WTC11 (cell line): Measurements from ENCODE around the gene TTC28. TPM values are rescaled to one million over a fixed set of nuclear protein-coding genes. Genes with fewer than 3 reads are reported as not detected.

ENCODE experiments used
- ATAC-seq: fragments of 200-7000 bp; cut with Tn5 transposase; 2 replicates; pipeline ENCODE4 v1.10.0; 2021; ENCODE audit warnings: mild to moderate bottlenecking, moderate library complexity
- CTCF ChIA-PET: fragments of 300-600 bp; sonication (Branson Sonifier 250); formaldehyde crosslinking; loops from one replicate; lab custom pipeline; 2021; ENCODE audit warnings: antibody characterized with exemption; lab: Charles Lee
- POLR2A ChIA-PET: fragments of 350-600 bp; sonication (Branson Sonifier 250); formaldehyde crosslinking; loops from one replicate; lab custom pipeline; 2021; ENCODE audit warnings: antibody characterized with exemption; lab: Charles Lee
- DNase-seq: peaks from one replicate; pipeline ENCODE4 v3.0.0; 2021; ENCODE audit warnings: low spot score
- H3K27ac Mint-ChIP-seq: 2 replicates; pipeline ENCODE4 v1.8.0; 2021; ENCODE audit warnings: mixed read lengths
- H3K27me3 Mint-ChIP-seq: 2 replicates; pipeline ENCODE4 v1.8.0; 2021; ENCODE audit warnings: low read depth, mild to moderate bottlenecking, moderate library complexity, mixed read lengths
- H3K36me3 Mint-ChIP-seq: 2 replicates; pipeline ENCODE4 v1.8.0; 2021; ENCODE audit warnings: mixed read lengths
- H3K4me1 Mint-ChIP-seq: 2 replicates; pipeline ENCODE4 v1.8.0; 2022; ENCODE audit warnings: mixed read lengths
- H3K4me3 Mint-ChIP-seq: 2 replicates; pipeline ENCODE4 v1.8.0; 2021; ENCODE audit warnings: mild to moderate bottlenecking, moderate library complexity, mixed read lengths
- H3K9me3 Mint-ChIP-seq: 2 replicates; pipeline ENCODE4 v1.8.0; 2021; ENCODE audit warnings: mixed read lengths
- AFF4 ChIP-seq: sonication (generic); formaldehyde crosslinking; IDR thresholded peaks from 2 replicates; pipeline ENCODE4 v1.8.1; 2023; ENCODE audit warnings: mild to moderate bottlenecking, missing genetic modification reagents, borderline replicate concordance
- ARID4B ChIP-seq: sonication (generic); formaldehyde crosslinking; IDR thresholded peaks from 2 replicates; pipeline ENCODE4 v1.8.0; 2023; ENCODE audit warnings: missing genetic modification reagents, mild to moderate bottlenecking, borderline replicate concordance
- ATF3 ChIP-seq: sonication (generic); formaldehyde crosslinking; conservative IDR thresholded peaks from 2 replicates; pipeline ENCODE4 v1.8.1; 2022; ENCODE audit warnings: mild to moderate bottlenecking, missing genetic modification reagents
- ELF4 ChIP-seq: sonication (generic); formaldehyde crosslinking; IDR thresholded peaks from 2 replicates; pipeline ENCODE4 v1.8.1; 2022; ENCODE audit warnings: low read depth, mild to moderate bottlenecking, moderate library complexity, missing genetic modification reagents
- FOXP1 ChIP-seq: sonication (generic); formaldehyde crosslinking; IDR thresholded peaks from 2 replicates; pipeline ENCODE4 v1.8.0; 2022; ENCODE audit warnings: missing genetic modification reagents, mild to moderate bottlenecking, moderate library complexity, borderline replicate concordance
- GABPB1 ChIP-seq: sonication (generic); formaldehyde crosslinking; IDR thresholded peaks from 2 replicates; pipeline ENCODE4 v1.8.1; 2023; ENCODE audit warnings: mild to moderate bottlenecking, missing genetic modification reagents
- HMGXB4 ChIP-seq: sonication (generic); formaldehyde crosslinking; IDR thresholded peaks from 2 replicates; pipeline ENCODE4 v1.8.1; 2023; ENCODE audit warnings: mild to moderate bottlenecking, moderate library complexity, missing genetic modification reagents
- IRF2 ChIP-seq: sonication (generic); formaldehyde crosslinking; IDR thresholded peaks from 2 replicates; pipeline ENCODE4 v1.8.0; 2022; ENCODE audit warnings: low read depth, missing genetic modification reagents, borderline replicate concordance
- KAT7 ChIP-seq: sonication (generic); formaldehyde crosslinking; IDR thresholded peaks from 2 replicates; pipeline ENCODE4 v1.8.1; 2023; ENCODE audit warnings: missing genetic modification reagents, mild to moderate bottlenecking, borderline replicate concordance
- MYBL2 ChIP-seq: sonication (generic); formaldehyde crosslinking; IDR thresholded peaks from 2 replicates; pipeline ENCODE4 v1.8.1; 2023; ENCODE audit warnings: mild to moderate bottlenecking, moderate library complexity, missing genetic modification reagents
- NFE2L1 ChIP-seq: sonication (generic); formaldehyde crosslinking; IDR thresholded peaks from 2 replicates; pipeline ENCODE4 v1.8.1; 2023; ENCODE audit warnings: missing genetic modification reagents
- RELA ChIP-seq: sonication (generic); formaldehyde crosslinking; IDR thresholded peaks from 2 replicates; pipeline ENCODE4 v1.8.1; 2022; ENCODE audit warnings: missing genetic modification reagents, mild to moderate bottlenecking, borderline replicate concordance
- TCF7 ChIP-seq: sonication (generic); formaldehyde crosslinking; IDR thresholded peaks from 2 replicates; pipeline ENCODE4 v1.8.0; 2022; ENCODE audit warnings: mild to moderate bottlenecking, low read depth, missing genetic modification reagents, moderate library complexity
- ZBTB21 ChIP-seq: sonication (generic); formaldehyde crosslinking; IDR thresholded peaks from 2 replicates; pipeline ENCODE4 v1.8.1; 2023; ENCODE audit warnings: mild to moderate bottlenecking, missing genetic modification reagents, borderline replicate concordance
- ZNF121 ChIP-seq: sonication (generic); formaldehyde crosslinking; IDR thresholded peaks from 2 replicates; pipeline ENCODE4 v1.8.0; 2023; ENCODE audit warnings: missing genetic modification reagents
- ZNF232 ChIP-seq: sonication (generic); formaldehyde crosslinking; IDR thresholded peaks from 2 replicates; pipeline ENCODE4 v1.8.0; 2022; ENCODE audit warnings: mild to moderate bottlenecking, missing genetic modification reagents
- ZNF263 ChIP-seq: sonication (generic); formaldehyde crosslinking; IDR thresholded peaks from 2 replicates; pipeline ENCODE4 v1.8.1; 2022; ENCODE audit warnings: low read depth, mild to moderate bottlenecking, moderate library complexity, missing genetic modification reagents
- ZNF425 ChIP-seq: fragments of 250-450 bp; sonication (Bioruptor Pico); conservative IDR thresholded peaks from 2 replicates; pipeline ENCODE4 v1.9.0; 2021; ENCODE audit warnings: mild to moderate bottlenecking
- total RNA-seq: library from RNA; stranded (reverse); gene quantifications from 3 replicates; pipeline ENCODE4 v1.2.3, GENCODE V29; 2021
- TF ChIP-seq, protein P1 (sequence below): fragments of 250-450 bp; sonication (Bioruptor Pico); IDR thresholded peaks from 2 replicates; pipeline ENCODE4 v1.9.0; 2021; ENCODE audit warnings: mild to moderate bottlenecking, borderline replicate concordance

Gene TTC28
- total RNA-seq, 1 experiment from 2014 or later: 13.0 TPM

DNA sequence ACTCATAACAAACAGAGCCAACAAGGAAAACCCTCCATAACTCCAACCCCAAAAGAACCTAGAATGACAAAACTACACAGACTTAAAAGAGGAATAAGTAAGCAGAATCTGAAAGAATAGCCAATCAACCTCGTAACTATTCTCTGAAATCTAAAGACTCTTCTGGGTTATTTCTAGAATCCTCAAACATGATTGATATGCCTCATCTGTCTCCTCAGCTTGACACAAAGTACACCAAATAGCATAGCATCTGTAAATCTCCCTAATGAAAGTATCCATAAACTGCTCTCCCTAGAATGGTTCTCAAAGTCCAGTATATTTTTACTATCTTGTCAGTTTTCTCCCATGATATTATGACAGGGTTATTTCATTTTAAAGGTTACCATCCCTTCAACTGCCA, 195.0 kb downstream of the TTC28 start:
- Mint-ChIP-seq H3K36me3 (no peaks in the 10 kb centered on the region), H3K4me1 (peaks cover 6% of the 10 kb centered on the region), H3K4me3 (no peak overlapping the region), H3K27ac (no peak overlapping the region), H3K9me3 (no peaks in the 10 kb centered on the region), H3K27me3 (no peaks in the 10 kb centered on the region)
- ChIA-PET CTCF (no interaction called here), POLR2A (no interaction called here)
- TF ChIP-seq MYBL2 (CRISPR knock-in tag): no peak
- no peak for TF ChIP-seq ZNF263 (CRISPR knock-in tag)
- TF ChIP-seq, protein P1, sequence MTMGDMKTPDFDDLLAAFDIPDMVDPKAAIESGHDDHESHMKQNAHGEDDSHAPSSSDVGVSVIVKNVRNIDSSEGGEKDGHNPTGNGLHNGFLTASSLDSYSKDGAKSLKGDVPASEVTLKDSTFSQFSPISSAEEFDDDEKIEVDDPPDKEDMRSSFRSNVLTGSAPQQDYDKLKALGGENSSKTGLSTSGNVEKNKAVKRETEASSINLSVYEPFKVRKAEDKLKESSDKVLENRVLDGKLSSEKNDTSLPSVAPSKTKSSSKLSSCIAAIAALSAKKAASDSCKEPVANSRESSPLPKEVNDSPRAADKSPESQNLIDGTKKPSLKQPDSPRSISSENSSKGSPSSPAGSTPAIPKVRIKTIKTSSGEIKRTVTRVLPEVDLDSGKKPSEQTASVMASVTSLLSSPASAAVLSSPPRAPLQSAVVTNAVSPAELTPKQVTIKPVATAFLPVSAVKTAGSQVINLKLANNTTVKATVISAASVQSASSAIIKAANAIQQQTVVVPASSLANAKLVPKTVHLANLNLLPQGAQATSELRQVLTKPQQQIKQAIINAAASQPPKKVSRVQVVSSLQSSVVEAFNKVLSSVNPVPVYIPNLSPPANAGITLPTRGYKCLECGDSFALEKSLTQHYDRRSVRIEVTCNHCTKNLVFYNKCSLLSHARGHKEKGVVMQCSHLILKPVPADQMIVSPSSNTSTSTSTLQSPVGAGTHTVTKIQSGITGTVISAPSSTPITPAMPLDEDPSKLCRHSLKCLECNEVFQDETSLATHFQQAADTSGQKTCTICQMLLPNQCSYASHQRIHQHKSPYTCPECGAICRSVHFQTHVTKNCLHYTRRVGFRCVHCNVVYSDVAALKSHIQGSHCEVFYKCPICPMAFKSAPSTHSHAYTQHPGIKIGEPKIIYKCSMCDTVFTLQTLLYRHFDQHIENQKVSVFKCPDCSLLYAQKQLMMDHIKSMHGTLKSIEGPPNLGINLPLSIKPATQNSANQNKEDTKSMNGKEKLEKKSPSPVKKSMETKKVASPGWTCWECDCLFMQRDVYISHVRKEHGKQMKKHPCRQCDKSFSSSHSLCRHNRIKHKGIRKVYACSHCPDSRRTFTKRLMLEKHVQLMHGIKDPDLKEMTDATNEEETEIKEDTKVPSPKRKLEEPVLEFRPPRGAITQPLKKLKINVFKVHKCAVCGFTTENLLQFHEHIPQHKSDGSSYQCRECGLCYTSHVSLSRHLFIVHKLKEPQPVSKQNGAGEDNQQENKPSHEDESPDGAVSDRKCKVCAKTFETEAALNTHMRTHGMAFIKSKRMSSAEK (CRISPR knock-in tag): no peak
- TF ChIP-seq ZNF425 (CRISPR knock-in tag): no peak
- TF ChIP-seq ATF3 (CRISPR knock-in tag): no peak
- TF ChIP-seq ZBTB21 (CRISPR knock-in tag): no peak
- TF ChIP-seq IRF2 (CRISPR knock-in tag): no peak
- no peak for TF ChIP-seq ELF4 (CRISPR knock-in tag)
- TF ChIP-seq RELA: no peak
- no peak for TF ChIP-seq NFE2L1 (CRISPR knock-in tag)
- no peak for TF ChIP-seq ZNF232 (CRISPR knock-in tag)
- no peak for TF ChIP-seq ZNF121
- no peak for TF ChIP-seq FOXP1 (CRISPR knock-in tag)
- no peak for TF ChIP-seq GABPB1 (CRISPR knock-in tag)
- no peak for TF ChIP-seq HMGXB4 (CRISPR knock-in tag)
- no peak for TF ChIP-seq KAT7 (CRISPR knock-in tag)
- no peak for TF ChIP-seq TCF7
- no peak for TF ChIP-seq AFF4 (CRISPR knock-in tag)
- no peak for TF ChIP-seq ARID4B (CRISPR knock-in tag)
- DNase-seq (no peak), ATAC-seq (no peak)
